NCI-H2081 treated with DMSO at 0.1 percent for 48 hours (cell line): ENCODE measurements around the gene POFUT2.

Source experiments
- DNase-seq: peaks from one replicate; lab custom pipeline; 2025; lab: John Stamatoyannopoulos, UW

Gene POFUT2

DNA sequence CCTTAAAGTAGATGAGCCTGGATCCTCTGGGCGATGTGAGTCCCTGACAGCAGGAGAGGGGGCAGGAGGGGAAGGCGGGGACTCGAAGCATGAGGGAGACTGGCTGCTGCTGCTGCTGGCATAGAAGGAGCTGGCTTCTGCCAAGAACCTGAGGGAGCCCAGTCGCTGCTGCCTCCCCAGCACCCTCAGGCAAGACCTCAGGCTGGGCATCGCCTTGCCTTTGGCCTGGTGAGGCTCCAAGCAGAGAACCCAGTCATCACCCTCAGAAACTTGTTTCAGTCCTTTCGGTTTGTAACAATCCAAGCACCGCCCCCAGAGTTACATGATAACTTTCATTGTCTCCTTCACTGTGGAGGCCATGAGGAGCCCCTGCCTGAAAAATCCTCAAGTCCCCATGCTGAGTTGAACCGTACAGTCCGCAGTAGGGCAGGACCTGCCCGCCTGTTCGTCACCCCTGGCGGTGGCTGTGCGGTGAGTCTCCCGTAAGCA lies 38.8 kb downstream of the POFUT2 start:
- DNase-seq: no peak

GRCh38 chr21:45248301-45248892 lies 39.3 kb downstream of the POFUT2 start:
- no peak for DNase-seq

GRCh38 chr21:45246386-45247320 lies 41.0 kb downstream of the POFUT2 start:
- no peak for DNase-seq

DNA sequence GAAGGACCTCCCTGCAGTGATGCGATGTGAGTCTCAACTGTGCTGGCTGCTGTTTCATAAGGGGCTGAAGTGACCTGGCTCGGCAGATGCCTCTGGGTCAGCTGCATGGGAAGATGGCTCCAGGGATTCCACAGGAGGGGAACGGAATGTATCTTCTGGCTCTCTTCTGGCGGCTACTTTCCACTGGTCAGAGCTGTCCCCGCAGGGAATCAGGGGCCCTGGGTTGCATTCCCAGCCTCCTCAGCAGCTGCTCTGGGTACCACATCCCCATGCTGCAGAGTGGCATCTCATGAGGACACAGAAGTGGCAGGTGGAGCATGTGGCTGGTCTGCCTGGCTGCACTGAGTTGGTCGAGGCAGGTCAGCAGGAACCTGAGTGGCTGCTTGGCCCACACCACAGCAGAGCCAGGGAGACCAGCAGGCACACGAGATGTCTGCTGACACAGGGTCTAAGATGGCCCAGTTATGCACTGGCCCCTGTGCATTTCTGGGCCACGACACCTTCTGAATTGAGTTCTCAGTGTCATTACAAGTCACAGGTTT lies 42.8 kb downstream of the POFUT2 start:
- DNase-seq: no peak

DNA sequence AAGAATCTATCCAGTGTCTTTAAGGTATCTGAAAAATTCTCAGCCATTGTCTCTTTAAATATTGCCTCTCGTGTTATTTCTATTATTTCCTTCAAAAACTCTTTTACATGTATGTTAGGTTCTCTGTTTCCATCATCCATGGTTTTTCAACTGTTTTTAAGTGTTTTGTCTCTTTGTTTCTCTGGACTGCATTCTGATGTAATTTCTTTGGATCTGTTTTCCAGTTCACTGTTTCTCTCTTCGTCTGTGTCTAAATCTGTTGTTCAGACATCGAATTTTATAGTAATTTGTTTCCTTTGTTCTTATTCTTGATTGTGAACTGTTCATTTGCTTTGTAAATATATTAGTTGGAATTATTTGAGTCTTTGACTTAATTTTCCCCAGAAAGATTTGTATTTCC lies 44.1 kb downstream of the POFUT2 start:
- no peak for DNase-seq

- no peak for DNase-seq
These were observed 46.3 kb downstream of the POFUT2 start for GRCh38 chr21:45241357-45241756.

GRCh38 chr21:45237401-45237800 lies 50.3 kb downstream of the POFUT2 start:
- no peak for DNase-seq

DNA sequence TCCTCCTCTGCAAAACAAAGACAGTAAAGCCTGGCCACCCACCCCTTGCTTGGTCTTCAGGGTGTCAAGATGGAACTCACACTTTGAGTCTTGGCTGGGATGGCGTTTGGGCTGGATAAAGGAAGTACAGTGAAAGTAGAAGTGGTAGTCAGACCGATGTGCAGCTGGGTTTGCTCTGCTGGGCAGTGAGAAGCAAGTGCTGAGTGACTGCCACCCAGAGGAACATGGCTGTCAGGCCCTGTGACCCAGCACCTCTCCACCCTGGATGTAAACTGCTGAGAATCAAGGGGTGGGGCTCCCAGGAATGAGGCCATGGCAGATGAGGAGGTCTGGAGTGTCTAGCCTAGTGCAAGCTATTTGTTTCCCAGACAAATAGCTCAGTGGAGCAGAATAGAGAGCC lies 51.2 kb downstream of the POFUT2 start:
- no peak for DNase-seq

DNA sequence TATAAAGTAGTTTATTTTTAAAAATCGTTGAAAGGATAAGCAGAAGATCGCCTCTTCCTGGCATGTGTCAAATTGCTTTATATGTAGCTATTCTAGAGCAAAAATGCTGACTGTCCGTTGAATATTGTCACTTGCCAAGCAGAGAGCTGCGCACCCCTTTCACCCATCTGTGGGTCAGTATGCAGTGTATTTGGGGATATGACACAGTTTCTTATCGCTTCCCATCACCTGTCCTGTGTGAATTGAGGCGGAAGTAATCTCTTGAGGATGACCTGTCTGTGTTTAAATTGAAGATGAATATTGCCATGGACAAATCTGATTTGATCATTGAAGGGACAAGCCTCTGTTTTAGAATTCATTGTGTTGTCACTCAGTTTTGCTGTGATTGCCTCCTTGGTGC lies 52.2 kb downstream of the POFUT2 start:
- DNase-seq: no peak

DNA sequence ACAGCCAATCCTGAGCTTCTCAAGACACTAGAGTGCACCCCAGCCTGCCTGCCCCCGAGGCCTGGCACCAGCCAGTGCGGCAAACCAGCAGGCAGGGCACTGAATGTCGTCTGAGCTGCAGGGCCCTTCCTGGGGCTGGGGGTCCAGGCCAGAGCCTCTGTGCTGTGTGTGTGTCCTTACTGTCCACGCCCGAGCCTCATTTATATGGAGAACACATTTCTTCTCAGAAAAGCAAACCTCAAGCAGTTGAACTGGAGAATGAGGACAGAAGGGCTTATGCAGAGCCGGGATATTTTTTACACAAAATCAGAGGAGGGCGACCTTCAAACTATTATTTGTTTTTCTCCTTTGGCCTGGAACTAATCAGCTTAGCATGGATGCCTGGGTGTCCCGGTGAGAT lies 52.7 kb downstream of the POFUT2 start:
- DNase-seq: no peak

GRCh38 chr21:45234127-45234526 lies 53.6 kb downstream of the POFUT2 start:
- no peak for DNase-seq

- no peak for DNase-seq
These were observed 56.0 kb downstream of the POFUT2 start for GRCh38 chr21:45231705-45232104.

DNA sequence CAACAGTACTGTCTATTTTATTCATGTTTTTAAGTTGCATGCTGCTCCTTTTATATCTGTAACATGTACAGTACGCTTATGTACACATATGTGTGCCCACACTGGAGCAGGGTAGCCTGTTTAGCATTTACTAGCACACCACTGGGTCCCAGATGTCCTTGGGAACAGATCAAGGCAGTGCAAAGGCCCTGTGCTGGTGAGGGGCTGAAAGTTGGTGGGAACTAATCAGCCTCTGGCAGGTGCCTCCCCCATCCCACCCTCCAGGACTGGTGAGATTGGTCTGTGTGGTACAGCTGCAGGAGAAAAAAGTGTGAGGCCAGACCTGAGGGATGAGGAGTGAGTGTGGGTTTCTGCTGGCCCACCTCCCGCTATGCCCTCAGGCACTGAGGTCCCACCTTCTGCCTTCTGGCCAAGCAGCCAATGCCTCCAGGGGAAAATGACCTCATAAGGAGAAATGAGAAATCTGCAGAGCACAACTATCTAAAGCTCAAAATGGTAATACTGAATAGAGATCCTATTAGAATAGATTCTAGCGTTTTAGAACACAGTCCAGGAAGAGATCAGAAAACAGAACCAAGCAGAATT lies 58.9 kb downstream of the POFUT2 start:
- DNase-seq: no peak

- DNase-seq: no peak
These were observed 59.5 kb downstream of the POFUT2 start for GRCh38 chr21:45228171-45228641.

DNA sequence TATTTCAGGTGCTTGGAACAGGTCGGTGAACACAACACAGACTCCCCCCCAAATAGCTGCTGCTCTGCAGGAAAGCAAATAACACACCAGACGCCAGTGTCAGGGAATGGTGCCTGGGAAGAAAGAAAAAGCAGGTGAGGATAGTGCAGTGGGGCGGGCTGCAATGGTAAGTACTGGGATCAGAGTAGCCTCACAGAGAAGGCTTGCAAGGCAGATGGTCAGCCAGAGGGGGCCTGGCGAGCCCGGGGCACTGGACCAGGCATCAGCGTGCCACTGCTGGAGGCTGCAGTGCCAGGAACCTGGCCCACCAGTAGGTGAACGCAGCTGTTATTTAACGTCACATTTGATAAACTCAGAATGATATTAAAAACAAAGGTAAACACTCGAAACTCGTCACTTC lies 60.0 kb downstream of the POFUT2 start:
- no peak for DNase-seq

GRCh38 chr21:45226540-45227326 lies 61.0 kb downstream of the POFUT2 start:
- DNase-seq: no peak

- DNase-seq: no peak
These were observed 61.9 kb downstream of the POFUT2 start for GRCh38 chr21:45225741-45226327.

GRCh38 chr21:45225041-45225740 lies 62.5 kb downstream of the POFUT2 start:
- DNase-seq: no peak

DNA sequence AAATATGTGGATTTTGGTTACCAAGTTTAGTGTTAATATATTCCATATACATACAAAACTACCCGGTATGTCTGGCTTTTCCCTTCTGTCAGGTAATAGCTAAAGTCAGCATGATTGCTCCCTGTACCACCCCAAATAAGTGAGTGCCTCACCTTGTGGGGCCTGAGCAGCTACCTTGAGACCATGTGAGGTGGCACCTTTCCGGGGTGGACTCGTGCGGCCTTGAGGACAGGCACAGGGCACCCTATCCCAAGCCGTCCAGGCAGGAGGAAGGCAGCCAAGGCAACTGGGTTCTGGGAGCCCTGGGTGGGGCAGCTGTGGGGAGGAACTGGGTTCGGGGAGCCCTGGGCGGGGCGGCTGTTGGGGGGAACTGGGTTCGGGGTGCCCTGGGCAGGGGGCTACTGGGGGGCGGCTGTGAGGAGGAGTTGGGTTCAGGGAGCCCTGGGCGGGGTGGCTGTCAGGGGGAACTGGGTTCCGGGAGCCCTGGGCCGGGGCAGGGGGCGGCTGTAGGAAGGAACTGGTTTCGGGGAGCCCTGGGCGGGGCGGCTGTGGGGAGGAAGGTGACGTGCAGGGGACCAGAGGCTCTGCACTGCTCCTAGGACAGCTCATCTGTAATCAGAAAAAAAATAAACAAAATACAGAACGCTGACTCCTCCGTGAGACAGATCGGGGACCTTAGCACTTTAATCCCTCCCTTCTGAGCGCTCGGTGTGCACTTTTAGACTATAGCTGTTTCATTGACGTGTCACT lies 63.3 kb downstream of the POFUT2 start:
- no peak for DNase-seq
